Measurements from ENCODE around the gene PLOD1. TPM values are rescaled to one million over a fixed set of nuclear protein-coding genes. Genes with fewer than 3 reads are reported as not detected.

The PLOD1 gene
- polyA plus RNA-seq, 1 donor (not counting 4 experiments of a cell fraction or from before 2014, with no cell fraction given), result 63.6 TPM

GRCh38 chr1:11925938-11926292 is 8.6 kb upstream of the PLOD1 start:
- Histone ChIP-seq H2AFZ (ENCODE audit: control insufficient read depth, low read length) (no peak overlapping the region), H3K79me2 (ENCODE audit: control insufficient read depth, insufficient read depth, low read length) (peaks cover 34% of the 10 kb centered on the region), H3K27me3 (ENCODE audit: control insufficient read depth, extremely low read depth, insufficient read depth, low read length) (no peaks in the 10 kb centered on the region), H3K9me3 (ENCODE audit: control insufficient read depth, low read depth, low read length) (no peaks in the 10 kb centered on the region), H3K9ac (ENCODE audit: control insufficient read depth, extremely low read depth, insufficient read depth, low read length) (peak overlapping the region; percentile 52), H4K20me1 (ENCODE audit: control insufficient read depth, extremely low read depth, insufficient read depth, low read length) (peaks cover 3% of the 10 kb centered on the region), H3K27ac (ENCODE audit: control insufficient read depth, insufficient read depth, low read length) (no peak overlapping the region), H3K9me1 (ENCODE audit: control insufficient read depth, extremely low read depth, insufficient read depth, low read length) (peaks cover 4% of the 10 kb centered on the region), H3K4me3 (ENCODE audit: control insufficient read depth in 2 of 3, extremely low read depth in 1 of 3, insufficient read depth in 2 of 3, low read depth in 1 of 3, low read length in 3 of 3) (peak overlapping the region; percentile 42 to 49 (median 44)), H3K36me3 (ENCODE audit: control insufficient read depth in 2 of 2, extremely low read depth in 1 of 2, insufficient read depth in 2 of 2, low read length in 2 of 2) (peaks cover 8 to 11% of the 10 kb centered on the region in 2 experiments), H3K4me1 (ENCODE audit: control insufficient read depth, extremely low read depth, insufficient read depth, low read length) (peaks cover 29% of the 10 kb centered on the region), H3K4me2 (ENCODE audit: control insufficient read depth, extremely low read depth, insufficient read depth, low read depth, low read length) (no peak overlapping the region)
- FAIRE-seq, result no peak
- dilution Hi-C loops (cut with MboI; ENCODE audit: extremely low pct_ligation_motif_present, low sequenced_read_pairs), result no loop called here
- DNase-seq (ENCODE audit: low read depth, low spot score), result no peak
- TF ChIP-seq CTCF (optimal IDR thresholded peaks at IDR 0.05 in 1 of 3, IDR thresholded peaks at IDR 0.05 in 1 of 3, conservative IDR thresholded peaks at IDR 0.05 in 1 of 3; ENCODE audit: extremely low read depth in 1 of 3, insufficient read depth in 2 of 3, low read length in 3 of 3) (no peak), EZH2 (IDR thresholded peaks at IDR 0.05; ENCODE audit: low read length) (no peak)

GRCh38 chr1:11927866-11928592 is 6.5 kb upstream of the PLOD1 start:
- FAIRE-seq (no peak), DNase-seq (ENCODE audit: low read depth, low spot score) (no peak)
- no peak overlapping the region for H3K4me3 ChIP-seq (ENCODE audit: control insufficient read depth in 2 of 3, extremely low read depth in 1 of 3, insufficient read depth in 2 of 3, low read depth in 1 of 3, low read length in 3 of 3)
- no peaks in the 10 kb centered on the region for H3K9me3 ChIP-seq (ENCODE audit: control insufficient read depth, low read depth, low read length)
- H4K20me1 ChIP-seq (ENCODE audit: control insufficient read depth, extremely low read depth, insufficient read depth, low read length), result peaks cover 3% of the 10 kb centered on the region
- peaks cover 29% of the 10 kb centered on the region for H3K4me1 ChIP-seq (ENCODE audit: control insufficient read depth, extremely low read depth, insufficient read depth, low read length)
- TF ChIP-seq EZH2 (IDR thresholded peaks at IDR 0.05; ENCODE audit: low read length) (no peak), CTCF (optimal IDR thresholded peaks at IDR 0.05 in 1 of 3, IDR thresholded peaks at IDR 0.05 in 1 of 3, conservative IDR thresholded peaks at IDR 0.05 in 1 of 3; ENCODE audit: extremely low read depth in 1 of 3, insufficient read depth in 2 of 3, low read length in 3 of 3) (no peak)
- H3K27me3 ChIP-seq (ENCODE audit: control insufficient read depth, extremely low read depth, insufficient read depth, low read length), result no peaks in the 10 kb centered on the region
- H3K4me2 ChIP-seq (ENCODE audit: control insufficient read depth, extremely low read depth, insufficient read depth, low read depth, low read length), result peak overlapping the region; percentile 20
- peaks cover 1 to 4% of the 10 kb centered on the region in 2 experiments for H3K36me3 ChIP-seq (ENCODE audit: control insufficient read depth in 2 of 2, extremely low read depth in 1 of 2, insufficient read depth in 2 of 2, low read length in 2 of 2)
- H3K9me1 ChIP-seq (ENCODE audit: control insufficient read depth, extremely low read depth, insufficient read depth, low read length), result peaks cover 4% of the 10 kb centered on the region
- dilution Hi-C loops (cut with MboI; ENCODE audit: extremely low pct_ligation_motif_present, low sequenced_read_pairs), result no loop called here
- peaks cover 23% of the 10 kb centered on the region for H3K79me2 ChIP-seq (ENCODE audit: control insufficient read depth, insufficient read depth, low read length)
- peak overlapping the region; percentile 36 for H2AFZ ChIP-seq (ENCODE audit: control insufficient read depth, low read length)
- H3K9ac ChIP-seq (ENCODE audit: control insufficient read depth, extremely low read depth, insufficient read depth, low read length), result no peak overlapping the region
- H3K27ac ChIP-seq (ENCODE audit: control insufficient read depth, insufficient read depth, low read length), result no peak overlapping the region
